ENCODE results near the gene ABCA13. TPM values are rescaled to one million over a fixed set of nuclear protein-coding genes. Genes with fewer than 3 reads are reported as not detected.

Gene ABCA13
- total RNA-seq, 1 donor from 2014 or later, result 0.12 TPM

GRCh38 chr7:48587475-48587874 is 416.2 kb downstream of the ABCA13 start:
- no peaks in the 10 kb centered on the region for H3K9me3 Mint-ChIP-seq (ENCODE audit: low read depth)
- no peak overlapping the region for H3K4me3 Mint-ChIP-seq (ENCODE audit: low read depth)
- H3K36me3 Mint-ChIP-seq (ENCODE audit: insufficient read depth), result no peaks in the 10 kb centered on the region
- H3K27ac Mint-ChIP-seq, result no peak overlapping the region
- no peak for DNase-seq (ENCODE audit: low spot score, unreplicated experiment)
- peaks cover 3% of the 10 kb centered on the region for H3K27me3 Mint-ChIP-seq
- H3K4me1 Mint-ChIP-seq (ENCODE audit: low read depth), result no peaks in the 10 kb centered on the region
- no peak for TF ChIP-seq CTCF (IDR thresholded peaks at IDR 0.05; ENCODE audit: unreplicated experiment)

GRCh38 chr7:48594349-48594748 is 423.1 kb downstream of the ABCA13 start:
- no peak for DNase-seq (ENCODE audit: low spot score, unreplicated experiment)

GRCh38 chr7:48595756-48596155 is 424.5 kb downstream of the ABCA13 start:
- Mint-ChIP-seq H3K4me3 (ENCODE audit: low read depth) (no peak overlapping the region), H3K9me3 (ENCODE audit: low read depth) (no peaks in the 10 kb centered on the region), H3K36me3 (ENCODE audit: insufficient read depth) (no peaks in the 10 kb centered on the region), H3K27me3 (no peaks in the 10 kb centered on the region), H3K4me1 (ENCODE audit: low read depth) (peaks cover 1% of the 10 kb centered on the region), H3K27ac (no peak overlapping the region)
- no peak for TF ChIP-seq CTCF (IDR thresholded peaks at IDR 0.05; ENCODE audit: unreplicated experiment)
- no peak for DNase-seq (ENCODE audit: low spot score, unreplicated experiment)

More at GRCh38 chr7:48594349-48594748, 423.1 kb downstream of the ABCA13 start:
- Mint-ChIP-seq H3K4me1 (ENCODE audit: low read depth) (peaks cover 1% of the 10 kb centered on the region), H3K27ac (no peak overlapping the region), H3K27me3 (no peaks in the 10 kb centered on the region), H3K4me3 (ENCODE audit: low read depth) (no peak overlapping the region), H3K9me3 (ENCODE audit: low read depth) (no peaks in the 10 kb centered on the region), H3K36me3 (ENCODE audit: insufficient read depth) (no peaks in the 10 kb centered on the region)
- no peak for TF ChIP-seq CTCF (IDR thresholded peaks at IDR 0.05; ENCODE audit: unreplicated experiment)

GRCh38 chr7:48610705-48611104 is 439.4 kb downstream of the ABCA13 start:
- Mint-ChIP-seq H3K27ac (no peak overlapping the region), H3K9me3 (ENCODE audit: low read depth) (peaks cover 2% of the 10 kb centered on the region), H3K27me3 (peaks cover 2% of the 10 kb centered on the region), H3K4me3 (ENCODE audit: low read depth) (no peak overlapping the region), H3K4me1 (ENCODE audit: low read depth) (no peaks in the 10 kb centered on the region), H3K36me3 (ENCODE audit: insufficient read depth) (no peaks in the 10 kb centered on the region)
- no peak for DNase-seq (ENCODE audit: low spot score, unreplicated experiment)
- no peak for TF ChIP-seq CTCF (IDR thresholded peaks at IDR 0.05; ENCODE audit: unreplicated experiment)

- Mint-ChIP-seq H3K27ac (no peak overlapping the region), H3K27me3 (no peaks in the 10 kb centered on the region), H3K36me3 (ENCODE audit: insufficient read depth) (no peaks in the 10 kb centered on the region), H3K4me3 (ENCODE audit: low read depth) (no peak overlapping the region), H3K9me3 (ENCODE audit: low read depth) (no peaks in the 10 kb centered on the region), H3K4me1 (ENCODE audit: low read depth) (no peaks in the 10 kb centered on the region)
- no peak for DNase-seq (ENCODE audit: low spot score, unreplicated experiment)
- no peak for TF ChIP-seq CTCF (IDR thresholded peaks at IDR 0.05; ENCODE audit: unreplicated experiment)
Measured at GRCh38 chr7:48611993-48612392, 440.7 kb downstream of the ABCA13 start.
